ENCODE data around the gene CAPN10. TPM values are rescaled to one million over a fixed set of nuclear protein-coding genes. Genes with fewer than 3 reads are reported as not detected.
"Not testable (repeated sequence)": the region's sequence is repeated elsewhere in the genome, so short reads cannot be mapped to it uniquely, and the experiment has no call there.

The CAPN10 gene
- total RNA-seq, 1 donor from 2014 or later = 30.6 TPM

- FAIRE-seq (no peak), DNase-seq (ENCODE audit: low spot score in 2 of 2) (no peak)
Measured at GRCh38 chr2:240599141-240599583, 12.6 kb downstream of the CAPN10 start.

- no peak for DNase-seq (ENCODE audit: low spot score in 2 of 2)
- FAIRE-seq = no peak
Measured at GRCh38 chr2:240600451-240600961, 14.0 kb downstream of the CAPN10 start.

- FAIRE-seq (no peak), DNase-seq (ENCODE audit: low spot score in 2 of 2) (no peak)
Measured at GRCh38 chr2:240601061-240601830, 14.7 kb downstream of the CAPN10 start.

GRCh38 chr2:240601831-240602160 is 15.3 kb downstream of the CAPN10 start:
- FAIRE-seq (no peak), DNase-seq (ENCODE audit: low spot score in 2 of 2) (no peak)

- no peak for DNase-seq (ENCODE audit: low spot score in 2 of 2)
- FAIRE-seq = no peak
Measured at GRCh38 chr2:240602266-240603050, 15.9 kb downstream of the CAPN10 start.

GRCh38 chr2:240603081-240603835 is 16.7 kb downstream of the CAPN10 start:
- no peak for DNase-seq (ENCODE audit: low spot score in 2 of 2)
- FAIRE-seq = no peak

- FAIRE-seq = no peak
Measured at GRCh38 chr2:240603846-240604245, 17.3 kb downstream of the CAPN10 start.

GRCh38 chr2:240604291-240604938 is 17.9 kb downstream of the CAPN10 start:
- peak; percentile 59 for FAIRE-seq

More at GRCh38 chr2:240603846-240604245, 17.3 kb downstream of the CAPN10 start:
- DNase-seq (ENCODE audit: low spot score in 2 of 2) = no peak

GRCh38 chr2:240604939-240605716 is 18.6 kb downstream of the CAPN10 start:
- FAIRE-seq (no peak), DNase-seq (ENCODE audit: low spot score in 2 of 2) (no peak)

More at GRCh38 chr2:240604291-240604938, 17.9 kb downstream of the CAPN10 start:
- DNase-seq (ENCODE audit: low spot score in 2 of 2) = peak; percentile 93 to 97

GRCh38 chr2:240605867-240606743 is 19.6 kb downstream of the CAPN10 start:
- no peak for DNase-seq (ENCODE audit: low spot score in 2 of 2)
- no peak for FAIRE-seq

GRCh38 chr2:240611601-240612210 is 25.2 kb downstream of the CAPN10 start:
- FAIRE-seq = no peak
- no peak for DNase-seq (ENCODE audit: low spot score in 2 of 2)

- DNase-seq (ENCODE audit: low spot score in 2 of 2) = no peak
- FAIRE-seq = no peak
Measured at GRCh38 chr2:240613781-240614180, 27.2 kb downstream of the CAPN10 start.

- FAIRE-seq (no peak), DNase-seq (ENCODE audit: low spot score in 2 of 2) (no peak)
Measured at GRCh38 chr2:240614391-240614790, 27.9 kb downstream of the CAPN10 start.

- no peak for DNase-seq (ENCODE audit: low spot score in 2 of 2)
- no peak for FAIRE-seq
Measured at GRCh38 chr2:240615396-240615795, 28.9 kb downstream of the CAPN10 start.

GRCh38 chr2:240615820-240616547 is 29.4 kb downstream of the CAPN10 start:
- FAIRE-seq (no peak), DNase-seq (ENCODE audit: low spot score in 2 of 2) (no peak)

GRCh38 chr2:240616860-240617666 is 30.5 kb downstream of the CAPN10 start:
- DNase-seq (ENCODE audit: low spot score in 2 of 2); FAIRE-seq: not testable (repeated sequence)

Data from frontal cortex (tissue), 4 donors.